ENCODE results near the gene ADARB1.

DNA sequence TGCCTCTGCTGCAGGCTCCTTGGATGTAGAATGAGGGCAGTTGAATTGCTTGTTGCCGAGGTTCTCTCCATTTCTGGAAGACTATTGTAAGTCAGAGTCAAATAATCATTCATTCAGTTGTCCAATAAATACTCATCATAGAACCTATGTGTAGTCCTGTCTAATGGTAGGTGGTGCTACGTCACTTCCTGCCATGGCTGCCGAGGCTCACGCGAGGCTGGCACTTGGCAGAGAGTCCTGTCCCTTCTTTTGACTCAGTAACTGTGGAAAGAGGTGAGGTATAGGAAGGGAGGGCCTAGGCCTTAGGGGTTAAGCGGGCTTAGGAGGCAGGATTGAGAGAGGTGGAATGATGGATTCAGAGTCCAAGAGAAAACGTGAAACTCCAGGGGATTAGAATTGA is 9.7 kb downstream of the ADARB1 start:
- no peak for TF ChIP-seq ZNF174 (tag by site-specific recombination; IDR thresholded peaks at IDR 0.05)
- no peak for TF ChIP-seq FEZF1 (tag by site-specific recombination; IDR thresholded peaks at IDR 0.05)
- TF ChIP-seq ZFP41 (tag by site-specific recombination; IDR thresholded peaks at IDR 0.05; ENCODE audit: borderline replicate concordance) = no peak
- no peak for TF ChIP-seq CTCF (tag by site-specific recombination; IDR thresholded peaks at IDR 0.05)
- TF ChIP-seq, protein P1, sequence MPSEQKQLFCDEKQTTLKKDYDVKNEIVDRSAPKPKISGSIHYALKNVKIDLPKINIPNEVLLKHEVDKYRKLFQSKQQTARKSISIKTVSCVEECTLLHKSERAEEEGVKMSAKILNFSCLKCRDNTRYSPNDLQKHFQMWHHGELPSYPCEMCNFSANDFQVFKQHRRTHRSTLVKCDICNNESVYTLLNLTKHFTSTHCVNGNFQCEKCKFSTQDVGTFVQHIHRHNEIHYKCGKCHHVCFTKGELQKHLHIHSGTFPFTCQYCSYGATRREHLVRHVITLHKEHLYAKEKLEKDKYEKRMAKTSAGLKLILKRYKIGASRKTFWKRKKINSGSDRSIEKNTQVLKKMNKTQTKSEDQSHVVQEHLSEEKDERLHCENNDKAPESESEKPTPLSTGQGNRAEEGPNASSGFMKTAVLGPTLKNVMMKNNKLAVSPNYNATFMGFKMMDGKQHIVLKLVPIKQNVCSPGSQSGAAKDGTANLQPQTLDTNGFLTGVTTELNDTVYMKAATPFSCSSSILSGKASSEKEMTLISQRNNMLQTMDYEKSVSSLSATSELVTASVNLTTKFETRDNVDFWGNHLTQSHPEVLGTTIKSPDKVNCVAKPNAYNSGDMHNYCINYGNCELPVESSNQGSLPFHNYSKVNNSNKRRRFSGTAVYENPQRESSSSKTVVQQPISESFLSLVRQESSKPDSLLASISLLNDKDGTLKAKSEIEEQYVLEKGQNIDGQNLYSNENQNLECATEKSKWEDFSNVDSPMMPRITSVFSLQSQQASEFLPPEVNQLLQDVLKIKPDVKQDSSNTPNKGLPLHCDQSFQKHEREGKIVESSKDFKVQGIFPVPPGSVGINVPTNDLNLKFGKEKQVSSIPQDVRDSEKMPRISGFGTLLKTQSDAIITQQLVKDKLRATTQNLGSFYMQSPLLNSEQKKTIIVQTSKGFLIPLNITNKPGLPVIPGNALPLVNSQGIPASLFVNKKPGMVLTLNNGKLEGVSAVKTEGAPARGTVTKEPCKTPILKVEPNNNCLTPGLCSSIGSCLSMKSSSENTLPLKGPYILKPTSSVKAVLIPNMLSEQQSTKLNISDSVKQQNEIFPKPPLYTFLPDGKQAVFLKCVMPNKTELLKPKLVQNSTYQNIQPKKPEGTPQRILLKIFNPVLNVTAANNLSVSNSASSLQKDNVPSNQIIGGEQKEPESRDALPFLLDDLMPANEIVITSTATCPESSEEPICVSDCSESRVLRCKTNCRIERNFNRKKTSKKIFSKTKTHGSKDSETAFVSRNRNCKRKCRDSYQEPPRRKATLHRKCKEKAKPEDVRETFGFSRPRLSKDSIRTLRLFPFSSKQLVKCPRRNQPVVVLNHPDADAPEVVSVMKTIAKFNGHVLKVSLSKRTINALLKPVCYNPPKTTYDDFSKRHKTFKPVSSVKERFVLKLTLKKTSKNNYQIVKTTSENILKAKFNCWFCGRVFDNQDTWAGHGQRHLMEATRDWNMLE (tag by site-specific recombination; conservative IDR thresholded peaks at IDR 0.05; ENCODE audit: low read depth) = no peak
- no peak for TF ChIP-seq ATF2 (tag by site-specific recombination; IDR thresholded peaks at IDR 0.05; ENCODE audit: low read depth)
- TF ChIP-seq RBAK (tag by site-specific recombination; IDR thresholded peaks at IDR 0.05) = no peak
- no peak for TF ChIP-seq ZNF610 (tag by site-specific recombination; IDR thresholded peaks at IDR 0.05; ENCODE audit: borderline replicate concordance)
